Endothelial cell of umbilical vein (primary cell): Measurements from ENCODE around the gene FLRT2. TPM values are rescaled to one million over a fixed set of nuclear protein-coding genes. Genes with fewer than 3 reads are reported as not detected.

Experiments
- BruUV-seq: library from RNA; stranded (reverse); fragments of 400-500 nt; replicated peaks from 2 replicates; lab custom pipeline; 2021; lab: Mats Ljungman, UMichigan
- CTCF ChIA-PET: fragments of 300-600, 350-600 bp; sonication (Branson Sonifier 250); formaldehyde crosslinking; loops from one replicate; lab custom pipeline; 2021; ENCODE audit warnings: antibody characterized with exemption, inconsistent platforms; lab: Charles Lee
- POLR2A ChIA-PET: fragments of 300-600, 350-600 bp; sonication (Branson Sonifier 250); formaldehyde crosslinking; loops from one replicate; lab custom pipeline; 2021; ENCODE audit warnings: antibody characterized with exemption, inconsistent platforms; lab: Charles Lee
- DNase-seq: peaks from one replicate; pipeline ENCODE4 v3.0.0-alpha.2; 2011; ENCODE audit warnings: low read depth, low spot score
- FAIRE-seq: peaks from 2 replicates; lab custom pipeline; 2011; peaks lifted over from hg19 to GRCh38; lab: Jason Lieb, UNC
- H2AFZ ChIP-seq: 2 replicates; pipeline ENCODE4 v1.6.0; 2012; ENCODE audit warnings: low read depth, low read length, control low read depth, inconsistent platforms
- H3K27ac ChIP-seq: 2 replicates; pipeline ENCODE4 v1.5.1; 2011; ENCODE audit warnings: low read depth, mild to moderate bottlenecking, control low read depth, low read length, moderate library complexity; ENCODE audit not compliant: insufficient read depth
- H3K27me3 ChIP-seq, 2 experiments: 2 replicates each; pipeline versions ENCODE4 v1.6.0 to v1.6.1; 2011; ENCODE audit warnings: low read length in 2 of 2, mixed read lengths in 1 of 2; ENCODE audit not compliant: control insufficient read depth in 2 of 2, insufficient read depth in 2 of 2
- H3K36me3 ChIP-seq, 2 experiments: 2 replicates in 1 of 2; 3 replicates in 1 of 2; pipeline ENCODE4 v1.5.1; 2011; ENCODE audit warnings: low read length in 2 of 2, mild to moderate bottlenecking in 1 of 2, moderate library complexity in 1 of 2; ENCODE audit not compliant: control insufficient read depth in 2 of 2, insufficient read depth in 2 of 2; ENCODE audit errors: extremely low read depth in 1 of 2
- H3K4me1 ChIP-seq: 3 replicates; pipeline ENCODE4 v1.5.1; 2011; ENCODE audit warnings: mild to moderate bottlenecking, low read length; ENCODE audit not compliant: control insufficient read depth, insufficient read depth; ENCODE audit errors: extremely low read depth
- H3K4me2 ChIP-seq: 2 replicates; pipeline ENCODE4 v1.6.1; 2011; ENCODE audit warnings: low read length, control low read depth, mixed read lengths; ENCODE audit not compliant: insufficient read depth
- H3K4me3 ChIP-seq, 3 experiments: fragments of 200-600 bp in 1 of 3; sonication (generic), shearing (Covaris generic) in 1 of 3; replicated peaks in 1 of 3; 2 replicates each; pipeline ENCODE4 v1.5.1; 2011 to 2016; ENCODE audit warnings: control low read depth in 3 of 3, low read length in 3 of 3, mild to moderate bottlenecking in 2 of 3, inconsistent platforms in 1 of 3, low read depth in 1 of 3, moderate library complexity in 1 of 3; ENCODE audit not compliant: insufficient read depth in 1 of 3
- H3K79me2 ChIP-seq: 2 replicates; pipeline ENCODE4 v1.6.0; 2012; ENCODE audit warnings: low read length, inconsistent platforms; ENCODE audit not compliant: control insufficient read depth, insufficient read depth
- H3K9ac ChIP-seq: replicated peaks from 2 replicates; pipeline ENCODE3; 2011; ENCODE audit warnings: low read length, control low read depth; ENCODE audit not compliant: insufficient read depth; ENCODE audit errors: extremely low read depth
- H3K9me1 ChIP-seq: replicated peaks from 3 replicates; pipeline ENCODE4 v1.6.0; 2011; ENCODE audit warnings: mild to moderate bottlenecking, low read length; ENCODE audit not compliant: control insufficient read depth, insufficient read depth; ENCODE audit errors: extremely low read depth
- H3K9me3 ChIP-seq: replicated peaks from 2 replicates; pipeline ENCODE4 v1.5.1; 2012; ENCODE audit warnings: low read length, inconsistent platforms; ENCODE audit not compliant: control insufficient read depth, insufficient read depth
- H4K20me1 ChIP-seq: replicated peaks from 2 replicates; pipeline ENCODE3; 2011; ENCODE audit warnings: mild to moderate bottlenecking, low read length; ENCODE audit not compliant: control insufficient read depth, insufficient read depth; ENCODE audit errors: extremely low read depth
- EZH2 ChIP-seq: IDR thresholded peaks from 2 replicates; pipeline ENCODE4 v1.6.1; 2012; ENCODE audit warnings: borderline replicate concordance, low read depth, mild to moderate bottlenecking, moderate library complexity, low read length, inconsistent platforms; ENCODE audit not compliant: severe bottlenecking
- FOS ChIP-seq: IDR thresholded peaks from 2 replicates; pipeline ENCODE4 v1.6.1; 2011; ENCODE audit warnings: mild to moderate bottlenecking, low read length, moderate library complexity, borderline replicate concordance; ENCODE audit not compliant: insufficient read depth
- GATA2 ChIP-seq: IDR thresholded peaks from 2 replicates; pipeline ENCODE4 v1.7.0; 2011; ENCODE audit warnings: low read depth, mild to moderate bottlenecking, moderate library complexity, mixed read lengths, low read length; ENCODE audit not compliant: insufficient read length, insufficient read depth
- JUN ChIP-seq: IDR thresholded peaks from 2 replicates; pipeline ENCODE4 v1.6.1; 2011; ENCODE audit warnings: borderline replicate concordance, low read depth; ENCODE audit not compliant: insufficient read length, insufficient read depth
- MAX ChIP-seq: IDR thresholded peaks from 2 replicates; pipeline ENCODE4 v1.6.1; 2011; ENCODE audit not compliant: insufficient read depth, insufficient read length
- MYC ChIP-seq: IDR thresholded peaks from one replicate; pipeline ENCODE4 v1.6.1; 2011; ENCODE audit warnings: mild to moderate bottlenecking, low read depth, low read length
- POLR2A ChIP-seq: IDR thresholded peaks from 2 replicates; pipeline ENCODE4 v1.6.1; 2012; ENCODE audit warnings: low read depth, mild to moderate bottlenecking, control low read depth, low read length
- POLR2AphosphoS5 ChIP-seq: IDR thresholded peaks from 2 replicates; pipeline ENCODE4 v1.6.1; 2012; ENCODE audit warnings: low read depth, mild to moderate bottlenecking, control low read depth, low read length, moderate library complexity; ENCODE audit not compliant: insufficient read depth
- dilution Hi-C: fragments of 300-500 bp; cut with MboI; formaldehyde crosslinking; loops from one replicate; pipeline ENCODE4 v1.15.0; 2019; ENCODE audit warnings: low sequenced_read_pairs; ENCODE audit not compliant: extremely low pct_ligation_motif_present
- intact Hi-C: fragments of 100-400 bp; cut with micrococcal nuclease; formaldehyde crosslinking; loops from one replicate; pipeline ENCODE4 v1.10.0; 2022
- polyA plus RNA-seq, 4 experiments: library from polyadenylated mRNA; depleted of rRNA in 3 of 4; stranded (reverse) in 3 of 4; unstranded in 1 of 4; fragments of >200 nt; gene quantifications; 2 replicates each; pipeline versions ENCODE4 v1.2.1 to v1.2.3, GENCODE V29; 2011 to 2012; ENCODE audit warnings: missing spikeins in 1 of 4
- total RNA-seq: library from RNA; stranded (reverse); gene quantifications from 2 replicates; pipeline ENCODE4 v1.2.3, GENCODE V29; 2021
- TF ChIP-seq, protein P1 (sequence below), 2 donors: IDR thresholded peaks; 1 replicate in 1 of 2; 2 replicates in 1 of 2; pipeline ENCODE4 v1.5.1; 2011; ENCODE audit warnings: low read length in 2 of 2, mild to moderate bottlenecking in 2 of 2, moderate library complexity in 2 of 2, control low read depth in 1 of 2, inconsistent platforms in 1 of 2, low read depth in 1 of 2; ENCODE audit not compliant: insufficient read depth in 1 of 2; ENCODE audit errors: extremely low read depth in 1 of 2

FLRT2 gene
- total and polyA plus RNA-seq, 2 donors (not counting 3 experiments of a cell fraction or from before 2014, with no cell fraction given): 202 to 229 TPM

- H4K20me1 ChIP-seq: peaks cover 13% of the 10 kb centered on the region
- BruUV-seq: no TSS peak
- no peak overlapping the region for H2AFZ ChIP-seq
- ChIA-PET POLR2A (no interaction called here), CTCF (interaction anchor here (0.6 kb wide), 1 partner anchor 16 kb away, joined by 4 read pairs; no protein-coding TSS in a partner anchor)
- H3K4me2 ChIP-seq: no peak overlapping the region
- FAIRE-seq (no peak), DNase-seq (no peak)
- dilution Hi-C loops (no loop called here), intact Hi-C loops (no loop called here)
- no peaks in the 10 kb centered on the region for H3K4me1 ChIP-seq
- no peak overlapping the region for H3K9ac ChIP-seq
- no peak overlapping the region for H3K4me3 ChIP-seq
- no peaks in the 10 kb centered on the region for H3K9me3 ChIP-seq
- TF ChIP-seq POLR2A (no peak), FOS (no peak), MYC (no peak), POLR2AphosphoS5 (no peak), JUN (no peak), MAX (no peak), GATA2 (no peak), EZH2 (no peak)
- TF ChIP-seq, protein P1, sequence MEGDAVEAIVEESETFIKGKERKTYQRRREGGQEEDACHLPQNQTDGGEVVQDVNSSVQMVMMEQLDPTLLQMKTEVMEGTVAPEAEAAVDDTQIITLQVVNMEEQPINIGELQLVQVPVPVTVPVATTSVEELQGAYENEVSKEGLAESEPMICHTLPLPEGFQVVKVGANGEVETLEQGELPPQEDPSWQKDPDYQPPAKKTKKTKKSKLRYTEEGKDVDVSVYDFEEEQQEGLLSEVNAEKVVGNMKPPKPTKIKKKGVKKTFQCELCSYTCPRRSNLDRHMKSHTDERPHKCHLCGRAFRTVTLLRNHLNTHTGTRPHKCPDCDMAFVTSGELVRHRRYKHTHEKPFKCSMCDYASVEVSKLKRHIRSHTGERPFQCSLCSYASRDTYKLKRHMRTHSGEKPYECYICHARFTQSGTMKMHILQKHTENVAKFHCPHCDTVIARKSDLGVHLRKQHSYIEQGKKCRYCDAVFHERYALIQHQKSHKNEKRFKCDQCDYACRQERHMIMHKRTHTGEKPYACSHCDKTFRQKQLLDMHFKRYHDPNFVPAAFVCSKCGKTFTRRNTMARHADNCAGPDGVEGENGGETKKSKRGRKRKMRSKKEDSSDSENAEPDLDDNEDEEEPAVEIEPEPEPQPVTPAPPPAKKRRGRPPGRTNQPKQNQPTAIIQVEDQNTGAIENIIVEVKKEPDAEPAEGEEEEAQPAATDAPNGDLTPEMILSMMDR (IDR thresholded peaks at IDR 0.05; ENCODE audit: extremely low read depth in 1 of 2, insufficient read depth in 1 of 2, low read depth in 1 of 2, low read length in 2 of 2): no peak
- no peak overlapping the region for H3K27ac ChIP-seq
- no peaks in the 10 kb centered on the region for H3K79me2 ChIP-seq
- peaks cover 2% of the 10 kb centered on the region for H3K9me1 ChIP-seq
- H3K36me3 ChIP-seq: peaks cover 0 to 13% of the 10 kb centered on the region in 2 experiments
- no peaks in the 10 kb centered on the region for H3K27me3 ChIP-seq
Measured at GRCh38 chr14:85613496-85613895, 83.6 kb downstream of the FLRT2 start.
